CD4-positive, alpha-beta T cell treated with Interleukin-17A for 4 hours (primary cell): Measurements from ENCODE around the gene ATP2B2.

Experiments used
- DNase-seq: peaks from one replicate; pipeline ENCODE4 v3.0.0-alpha.2; 2020; ENCODE audit warnings: mixed read lengths

Gene ATP2B2

GRCh38 chr3:10528046-10528445 lies 22.7 kb upstream of the ATP2B2 start:
- DNase-seq, result no peak

- no peak for DNase-seq
Observed at GRCh38 chr3:10527295-10528001, 22.1 kb upstream of the ATP2B2 start.

GRCh38 chr3:10526366-10526765 lies 21.0 kb upstream of the ATP2B2 start:
- no peak for DNase-seq

GRCh38 chr3:10524799-10525301 lies 19.5 kb upstream of the ATP2B2 start:
- DNase-seq, result no peak

GRCh38 chr3:10524270-10524669 lies 18.9 kb upstream of the ATP2B2 start:
- DNase-seq, result no peak

GRCh38 chr3:10523561-10523960 lies 18.2 kb upstream of the ATP2B2 start:
- no peak for DNase-seq

- no peak for DNase-seq
Observed at GRCh38 chr3:10522646-10523303, 17.4 kb upstream of the ATP2B2 start.

- no peak for DNase-seq
Observed at GRCh38 chr3:10521772-10522441, 16.5 kb upstream of the ATP2B2 start.

- DNase-seq, result no peak
Observed at GRCh38 chr3:10520072-10520471, 14.7 kb upstream of the ATP2B2 start.

- DNase-seq, result no peak
Observed at GRCh38 chr3:10519236-10519635, 13.8 kb upstream of the ATP2B2 start.

GRCh38 chr3:10518506-10519150 lies 13.2 kb upstream of the ATP2B2 start:
- DNase-seq, result no peak

- no peak for DNase-seq
Observed at GRCh38 chr3:10517627-10518026, 12.2 kb upstream of the ATP2B2 start.

- no peak for DNase-seq
Observed at GRCh38 chr3:10516544-10517452, 11.4 kb upstream of the ATP2B2 start.

GRCh38 chr3:10515884-10516495 lies 10.6 kb upstream of the ATP2B2 start:
- no peak for DNase-seq

- no peak for DNase-seq
Observed at GRCh38 chr3:10515396-10515795, 10.0 kb upstream of the ATP2B2 start.

GRCh38 chr3:10514407-10515069 lies 9.2 kb upstream of the ATP2B2 start:
- DNase-seq, result no peak

GRCh38 chr3:10513306-10513705 lies 7.9 kb upstream of the ATP2B2 start:
- DNase-seq, result no peak

- DNase-seq, result no peak
Observed at GRCh38 chr3:10512687-10513086, 7.3 kb upstream of the ATP2B2 start.

- no peak for DNase-seq
Observed at GRCh38 chr3:10511809-10512494, 6.6 kb upstream of the ATP2B2 start.

- no peak for DNase-seq
Observed at GRCh38 chr3:10510743-10511432, 5.5 kb upstream of the ATP2B2 start.
